ENCODE measurements around the gene FBXW7. TPM values are rescaled to one million over a fixed set of nuclear protein-coding genes. Genes with fewer than 3 reads are reported as not detected.

Gene FBXW7
- total and polyA plus RNA-seq, 4 donors = 6.5 to 62.7 (median 32.5) TPM

GRCh38 chr4:152500275-152500674 is 35.6 kb downstream of the FBXW7 start:
- WGBS, 2 donors = 83 to 88% methylated on average over 2 of the region's 2 CpGs
- H3K4me1 ChIP-seq (ENCODE audit: control insufficient read depth in 1 of 2, insufficient read depth in 2 of 2, low read length in 2 of 2) = no peaks in the 10 kb centered on the region
- ATAC-seq (ENCODE audit: low FRiP score) (no peak), DNase-seq (no peak)
- no peaks in the 10 kb centered on the region for H3K9me3 ChIP-seq (ENCODE audit: control insufficient read depth, low read length)
- H3K36me3 ChIP-seq (ENCODE audit: control insufficient read depth in 1 of 2, insufficient read depth in 2 of 2, low read length in 1 of 2) = no peaks in the 10 kb centered on the region
- no peak overlapping the region for H3K4me3 ChIP-seq (ENCODE audit: low read length in 2 of 2)
- no peaks in the 10 kb centered on the region for H3K27me3 ChIP-seq (ENCODE audit: control insufficient read depth in 1 of 2, insufficient read depth in 2 of 2, low read length in 1 of 2)
- no peak overlapping the region for H3K27ac ChIP-seq (ENCODE audit: low read depth in 1 of 2, low read length in 2 of 2)
- intact Hi-C loops (cut with DNase I) = loop anchor here (2.0 to 5.0 kb wide), 2 partner anchors 137 to 139 kb away; no protein-coding TSS in a partner anchor

GRCh38 chr4:152499344-152499743 is 36.5 kb downstream of the FBXW7 start:
- Histone ChIP-seq H3K9me3 (ENCODE audit: control insufficient read depth, low read length) (no peaks in the 10 kb centered on the region), H3K4me3 (ENCODE audit: low read length in 2 of 2) (no peak overlapping the region), H3K27ac (ENCODE audit: low read depth in 1 of 2, low read length in 2 of 2) (no peak overlapping the region), H3K36me3 (ENCODE audit: control insufficient read depth in 1 of 2, insufficient read depth in 2 of 2, low read length in 1 of 2) (no peaks in the 10 kb centered on the region), H3K4me1 (ENCODE audit: control insufficient read depth in 1 of 2, insufficient read depth in 2 of 2, low read length in 2 of 2) (no peaks in the 10 kb centered on the region), H3K27me3 (ENCODE audit: control insufficient read depth in 1 of 2, insufficient read depth in 2 of 2, low read length in 1 of 2) (no peaks in the 10 kb centered on the region)
- ATAC-seq (ENCODE audit: low FRiP score) = no peak
- no peak for DNase-seq
- WGBS, 2 donors = 81 to 82% methylated on average over 2 of the region's 2 CpGs
- intact Hi-C loops (cut with DNase I) = no loop called here

DNA sequence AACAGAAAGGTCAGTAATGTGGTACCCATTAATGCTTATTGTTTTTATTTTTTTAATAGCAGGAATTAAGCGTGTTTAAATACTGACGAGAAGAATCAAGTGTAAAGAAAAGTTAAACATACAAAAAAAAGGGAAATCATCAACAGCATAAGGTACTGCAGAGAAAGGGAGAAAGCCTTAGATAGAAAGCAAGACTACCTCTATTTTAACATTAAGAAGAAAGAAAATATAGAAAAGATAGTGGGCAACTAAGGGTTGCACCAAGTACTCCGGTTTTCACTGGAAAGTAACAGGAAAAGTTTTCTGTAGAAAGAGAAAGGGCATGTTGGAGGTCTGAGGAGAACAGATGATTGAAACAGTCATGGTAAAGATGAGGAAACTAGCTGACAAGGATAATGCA is 41.9 kb downstream of the FBXW7 start:
- WGBS, 2 donors = 96 to 97% methylated on average over 3 of the region's 3 CpGs
- intact Hi-C loops (cut with DNase I) = no loop called here
- Histone ChIP-seq H3K4me1 (ENCODE audit: control insufficient read depth in 1 of 2, insufficient read depth in 2 of 2, low read length in 2 of 2) (peaks cover 0 to 2% of the 10 kb centered on the region in 2 donors), H3K4me3 (ENCODE audit: low read length in 2 of 2) (no peak overlapping the region), H3K27me3 (ENCODE audit: control insufficient read depth in 1 of 2, insufficient read depth in 2 of 2, low read length in 1 of 2) (no peaks in the 10 kb centered on the region), H3K27ac (ENCODE audit: low read depth in 1 of 2, low read length in 2 of 2) (no peak overlapping the region), H3K9me3 (ENCODE audit: control insufficient read depth, low read length) (no peaks in the 10 kb centered on the region), H3K36me3 (ENCODE audit: control insufficient read depth in 1 of 2, insufficient read depth in 2 of 2, low read length in 1 of 2) (no peaks in the 10 kb centered on the region)
- ATAC-seq (ENCODE audit: low FRiP score) (no peak), DNase-seq (no peak)

GRCh38 chr4:152488246-152488645 is 47.6 kb downstream of the FBXW7 start:
- intact Hi-C loops (cut with DNase I) = no loop called here
- DNase-seq = no peak
- no peaks in the 10 kb centered on the region for H3K27me3 ChIP-seq (ENCODE audit: control insufficient read depth in 1 of 2, insufficient read depth in 2 of 2, low read length in 1 of 2)
- peaks cover 0 to 2% of the 10 kb centered on the region in 2 donors for H3K4me1 ChIP-seq (ENCODE audit: control insufficient read depth in 1 of 2, insufficient read depth in 2 of 2, low read length in 2 of 2)
- H3K9me3 ChIP-seq (ENCODE audit: control insufficient read depth, low read length) = no peaks in the 10 kb centered on the region
- ATAC-seq (ENCODE audit: low FRiP score) = no peak
- 95 to 98% methylated on average over 4 of the region's 4 CpGs for WGBS, 2 donors
- no peak overlapping the region for H3K27ac ChIP-seq (ENCODE audit: low read depth in 1 of 2, low read length in 2 of 2)
- H3K36me3 ChIP-seq (ENCODE audit: control insufficient read depth in 1 of 2, insufficient read depth in 2 of 2, low read length in 1 of 2) = no peaks in the 10 kb centered on the region
- no peak overlapping the region for H3K4me3 ChIP-seq (ENCODE audit: low read length in 2 of 2)

- H3K9me3 ChIP-seq (ENCODE audit: control insufficient read depth, low read length) = no peaks in the 10 kb centered on the region
- no peak overlapping the region for H3K4me3 ChIP-seq (ENCODE audit: low read length in 2 of 2)
- intact Hi-C loops (cut with DNase I) = no loop called here
- DNase-seq (no peak), ATAC-seq (ENCODE audit: low FRiP score) (no peak)
- no peak overlapping the region for H3K27ac ChIP-seq (ENCODE audit: low read depth in 1 of 2, low read length in 2 of 2)
- WGBS, 2 donors = 83 to 86% methylated on average over 7 of the region's 7 CpGs
- H3K4me1 ChIP-seq (ENCODE audit: control insufficient read depth in 1 of 2, insufficient read depth in 2 of 2, low read length in 2 of 2) = peaks cover 0 to 2% of the 10 kb centered on the region in 2 donors
- H3K36me3 ChIP-seq (ENCODE audit: control insufficient read depth in 1 of 2, insufficient read depth in 2 of 2, low read length in 1 of 2) = no peaks in the 10 kb centered on the region
- H3K27me3 ChIP-seq (ENCODE audit: control insufficient read depth in 1 of 2, insufficient read depth in 2 of 2, low read length in 1 of 2) = no peaks in the 10 kb centered on the region
These were observed 49.2 kb downstream of the FBXW7 start for GRCh38 chr4:152486429-152487389.

- Histone ChIP-seq H3K4me1 (ENCODE audit: control insufficient read depth in 1 of 2, insufficient read depth in 2 of 2, low read length in 2 of 2) (peaks cover 2% of the 10 kb centered on the region in 2 donors), H3K36me3 (ENCODE audit: control insufficient read depth in 1 of 2, insufficient read depth in 2 of 2, low read length in 1 of 2) (no peaks in the 10 kb centered on the region), H3K9me3 (ENCODE audit: control insufficient read depth, low read length) (no peaks in the 10 kb centered on the region), H3K27me3 (ENCODE audit: control insufficient read depth in 1 of 2, insufficient read depth in 2 of 2, low read length in 1 of 2) (no peaks in the 10 kb centered on the region), H3K27ac (ENCODE audit: low read depth in 1 of 2, low read length in 2 of 2) (no peak overlapping the region), H3K4me3 (ENCODE audit: low read length in 2 of 2) (no peak overlapping the region)
- no peak for DNase-seq
- ATAC-seq (ENCODE audit: low FRiP score) = no peak
- 60 to 69% methylated on average over 6 of the region's 6 CpGs for WGBS, 2 donors
- intact Hi-C loops (cut with DNase I) = no loop called here
These were observed 50.1 kb downstream of the FBXW7 start for GRCh38 chr4:152485726-152486276.

DNA sequence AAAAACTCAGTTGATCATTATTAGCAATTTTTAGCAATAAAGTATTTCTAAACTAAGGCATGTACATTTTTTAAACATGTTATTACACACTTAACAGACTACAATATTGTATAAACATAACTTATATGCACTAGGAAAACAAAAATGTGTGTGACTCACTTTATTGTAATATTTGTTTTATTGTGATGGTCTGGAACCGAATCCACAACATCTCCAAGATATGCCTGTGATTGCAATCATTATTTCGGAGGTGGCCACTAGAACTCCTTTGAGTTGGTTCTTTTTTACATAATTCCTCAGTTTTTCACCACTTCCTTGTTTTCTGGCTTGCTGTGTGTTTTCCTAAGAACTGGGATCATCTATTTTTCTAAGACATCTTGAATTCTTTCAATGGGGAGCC is 53.7 kb downstream of the FBXW7 start:
- Histone ChIP-seq H3K36me3 (ENCODE audit: control insufficient read depth in 1 of 2, insufficient read depth in 2 of 2, low read length in 1 of 2) (no peaks in the 10 kb centered on the region), H3K9me3 (ENCODE audit: control insufficient read depth, low read length) (no peaks in the 10 kb centered on the region), H3K4me3 (ENCODE audit: low read length in 2 of 2) (no peak overlapping the region), H3K4me1 (ENCODE audit: control insufficient read depth in 1 of 2, insufficient read depth in 2 of 2, low read length in 2 of 2) (peaks cover 0 to 2% of the 10 kb centered on the region in 2 donors), H3K27me3 (ENCODE audit: control insufficient read depth in 1 of 2, insufficient read depth in 2 of 2, low read length in 1 of 2) (no peaks in the 10 kb centered on the region), H3K27ac (ENCODE audit: low read depth in 1 of 2, low read length in 2 of 2) (no peak overlapping the region)
- intact Hi-C loops (cut with DNase I) = no loop called here
- no peak for DNase-seq
- 84 to 90% methylated on average over 2 of the region's 2 CpGs for WGBS, 2 donors
- ATAC-seq (ENCODE audit: low FRiP score) = no peak

GRCh38 chr4:152480901-152481300 is 55.0 kb downstream of the FBXW7 start:
- Histone ChIP-seq H3K27ac (ENCODE audit: low read depth in 1 of 2, low read length in 2 of 2) (no peak overlapping the region), H3K4me3 (ENCODE audit: low read length in 2 of 2) (no peak overlapping the region), H3K36me3 (ENCODE audit: control insufficient read depth in 1 of 2, insufficient read depth in 2 of 2, low read length in 1 of 2) (no peaks in the 10 kb centered on the region), H3K9me3 (ENCODE audit: control insufficient read depth, low read length) (no peaks in the 10 kb centered on the region), H3K27me3 (ENCODE audit: control insufficient read depth in 1 of 2, insufficient read depth in 2 of 2, low read length in 1 of 2) (no peaks in the 10 kb centered on the region), H3K4me1 (ENCODE audit: control insufficient read depth in 1 of 2, insufficient read depth in 2 of 2, low read length in 2 of 2) (peaks cover 0 to 2% of the 10 kb centered on the region in 2 donors)
- ATAC-seq (ENCODE audit: low FRiP score) (no peak), DNase-seq (no peak)
- WGBS, 2 donors = 95 to 96% methylated on average over 2 of the region's 2 CpGs
- intact Hi-C loops (cut with DNase I) = no loop called here

GRCh38 chr4:152480326-152480725 is 55.6 kb downstream of the FBXW7 start:
- DNase-seq (no peak), ATAC-seq (ENCODE audit: low FRiP score) (no peak)
- H3K4me1 ChIP-seq (ENCODE audit: control insufficient read depth in 1 of 2, insufficient read depth in 2 of 2, low read length in 2 of 2) = peaks cover 0 to 2% of the 10 kb centered on the region in 2 donors
- intact Hi-C loops (cut with DNase I) = no loop called here
- no peak overlapping the region for H3K27ac ChIP-seq (ENCODE audit: low read depth in 1 of 2, low read length in 2 of 2)
- no peaks in the 10 kb centered on the region for H3K27me3 ChIP-seq (ENCODE audit: control insufficient read depth in 1 of 2, insufficient read depth in 2 of 2, low read length in 1 of 2)
- no peaks in the 10 kb centered on the region for H3K9me3 ChIP-seq (ENCODE audit: control insufficient read depth, low read length)
- no peaks in the 10 kb centered on the region for H3K36me3 ChIP-seq (ENCODE audit: control insufficient read depth in 1 of 2, insufficient read depth in 2 of 2, low read length in 1 of 2)
- no peak overlapping the region for H3K4me3 ChIP-seq (ENCODE audit: low read length in 2 of 2)

All from aorta (tissue), 5 donors.